NCI-H345 treated with DMSO at 0.1 percent for 48 hours (cell line): ENCODE results near the gene ATOH8.

ENCODE experiments used
- DNase-seq: peaks from one replicate; lab custom pipeline; 2025; ENCODE audit not compliant: unreplicated experiment; lab: John Stamatoyannopoulos, UW

The ATOH8 gene

GRCh38 chr2:85735691-85736090, 18.1 kb upstream of the ATOH8 start:
- no peak for DNase-seq

- DNase-seq: no peak
Measured at GRCh38 chr2:85736456-85737355, 17.1 kb upstream of the ATOH8 start.

- no peak for DNase-seq
Measured at GRCh38 chr2:85737481-85737880, 16.3 kb upstream of the ATOH8 start.

- DNase-seq: no peak
Measured at GRCh38 chr2:85737961-85738360, 15.8 kb upstream of the ATOH8 start.

- DNase-seq: no peak
Measured at GRCh38 chr2:85740193-85740592, 13.6 kb upstream of the ATOH8 start.

GRCh38 chr2:85741211-85741832, 12.5 kb upstream of the ATOH8 start:
- DNase-seq: no peak

- no peak for DNase-seq
Measured at GRCh38 chr2:85741833-85742455, 11.8 kb upstream of the ATOH8 start.

GRCh38 chr2:85743304-85743978, 10.3 kb upstream of the ATOH8 start:
- no peak for DNase-seq

GRCh38 chr2:85744055-85744454, 9.7 kb upstream of the ATOH8 start:
- DNase-seq: no peak

- no peak for DNase-seq
Measured at GRCh38 chr2:85744741-85745601, 8.8 kb upstream of the ATOH8 start.

GRCh38 chr2:85745619-85746018, 8.2 kb upstream of the ATOH8 start:
- no peak for DNase-seq

- DNase-seq: no peak
Measured at GRCh38 chr2:85746321-85747004, 7.3 kb upstream of the ATOH8 start.

GRCh38 chr2:85747441-85747840, 6.3 kb upstream of the ATOH8 start:
- DNase-seq: no peak

- no peak for DNase-seq
Measured at GRCh38 chr2:85748039-85748734, 5.6 kb upstream of the ATOH8 start.

- no peak for DNase-seq
Measured at GRCh38 chr2:85748985-85749875, 4.6 kb upstream of the ATOH8 start.

GRCh38 chr2:85750587-85751575, 2.9 kb upstream of the ATOH8 start:
- no peak for DNase-seq

- no peak for DNase-seq
Measured at GRCh38 chr2:85751627-85752026, 2.2 kb upstream of the ATOH8 start.
